ENCODE results near the gene DNASE1.

The DNASE1 gene

GRCh38 chr16:3656491-3657468, 2.3 kb downstream of the DNASE1 start:
- in situ Hi-C loops (cut with HindIII; ENCODE audit: low pct_ligation_motif_present, low pct_unique_long_range_greater_than_20kb, low sequenced_read_pairs): no loop called here
- DNase-seq: no peak

- in situ Hi-C loops (cut with HindIII; ENCODE audit: low pct_ligation_motif_present, low pct_unique_long_range_greater_than_20kb, low sequenced_read_pairs): no loop called here
- no peak for DNase-seq
Measured at GRCh38 chr16:3659251-3659650, 4.8 kb downstream of the DNASE1 start.

- in situ Hi-C loops (cut with HindIII; ENCODE audit: low pct_ligation_motif_present, low pct_unique_long_range_greater_than_20kb, low sequenced_read_pairs): no loop called here
- no peak for DNase-seq
Measured at GRCh38 chr16:3661311-3661710, 6.8 kb downstream of the DNASE1 start.

GRCh38 chr16:3661922-3662321, 7.4 kb downstream of the DNASE1 start:
- no peak for DNase-seq
- in situ Hi-C loops (cut with HindIII; ENCODE audit: low pct_ligation_motif_present, low pct_unique_long_range_greater_than_20kb, low sequenced_read_pairs): no loop called here

- in situ Hi-C loops (cut with HindIII; ENCODE audit: low pct_ligation_motif_present, low pct_unique_long_range_greater_than_20kb, low sequenced_read_pairs): no loop called here
- DNase-seq: no peak
Measured at GRCh38 chr16:3662601-3663000, 8.1 kb downstream of the DNASE1 start.

GRCh38 chr16:3664187-3664896, 9.9 kb downstream of the DNASE1 start:
- no peak for DNase-seq
- in situ Hi-C loops (cut with HindIII; ENCODE audit: low pct_ligation_motif_present, low pct_unique_long_range_greater_than_20kb, low sequenced_read_pairs): no loop called here

- in situ Hi-C loops (cut with HindIII; ENCODE audit: low pct_ligation_motif_present, low pct_unique_long_range_greater_than_20kb, low sequenced_read_pairs): no loop called here
- no peak for DNase-seq
Measured at GRCh38 chr16:3665508-3665907, 11.0 kb downstream of the DNASE1 start.

- in situ Hi-C loops (cut with HindIII; ENCODE audit: low pct_ligation_motif_present, low pct_unique_long_range_greater_than_20kb, low sequenced_read_pairs): no loop called here
- no peak for DNase-seq
Measured at GRCh38 chr16:3668626-3669025, 14.1 kb downstream of the DNASE1 start.

GRCh38 chr16:3669082-3669481, 14.6 kb downstream of the DNASE1 start:
- DNase-seq: no peak
- in situ Hi-C loops (cut with HindIII; ENCODE audit: low pct_ligation_motif_present, low pct_unique_long_range_greater_than_20kb, low sequenced_read_pairs): no loop called here

- DNase-seq: no peak
- in situ Hi-C loops (cut with HindIII; ENCODE audit: low pct_ligation_motif_present, low pct_unique_long_range_greater_than_20kb, low sequenced_read_pairs): no loop called here
Measured at GRCh38 chr16:3670711-3671110, 16.2 kb downstream of the DNASE1 start.

GRCh38 chr16:3671424-3671823, 16.9 kb downstream of the DNASE1 start:
- in situ Hi-C loops (cut with HindIII; ENCODE audit: low pct_ligation_motif_present, low pct_unique_long_range_greater_than_20kb, low sequenced_read_pairs): no loop called here
- DNase-seq: no peak

- in situ Hi-C loops (cut with HindIII; ENCODE audit: low pct_ligation_motif_present, low pct_unique_long_range_greater_than_20kb, low sequenced_read_pairs): no loop called here
- DNase-seq: no peak
Measured at GRCh38 chr16:3672571-3673041, 18.1 kb downstream of the DNASE1 start.

GRCh38 chr16:3673201-3673600, 18.7 kb downstream of the DNASE1 start:
- in situ Hi-C loops (cut with HindIII; ENCODE audit: low pct_ligation_motif_present, low pct_unique_long_range_greater_than_20kb, low sequenced_read_pairs): no loop called here
- no peak for DNase-seq

GRCh38 chr16:3673676-3674377, 19.3 kb downstream of the DNASE1 start:
- in situ Hi-C loops (cut with HindIII; ENCODE audit: low pct_ligation_motif_present, low pct_unique_long_range_greater_than_20kb, low sequenced_read_pairs): no loop called here
- no peak for DNase-seq

- in situ Hi-C loops (cut with HindIII; ENCODE audit: low pct_ligation_motif_present, low pct_unique_long_range_greater_than_20kb, low sequenced_read_pairs): no loop called here
- no peak for DNase-seq
Measured at GRCh38 chr16:3674513-3675295, 20.2 kb downstream of the DNASE1 start.

GRCh38 chr16:3675601-3676130, 21.2 kb downstream of the DNASE1 start:
- DNase-seq: no peak
- in situ Hi-C loops (cut with HindIII; ENCODE audit: low pct_ligation_motif_present, low pct_unique_long_range_greater_than_20kb, low sequenced_read_pairs): no loop called here

- in situ Hi-C loops (cut with HindIII; ENCODE audit: low pct_ligation_motif_present, low pct_unique_long_range_greater_than_20kb, low sequenced_read_pairs): no loop called here
- DNase-seq: no peak
Measured at GRCh38 chr16:3677994-3678393, 23.5 kb downstream of the DNASE1 start.

- no peak for DNase-seq
- in situ Hi-C loops (cut with HindIII; ENCODE audit: low pct_ligation_motif_present, low pct_unique_long_range_greater_than_20kb, low sequenced_read_pairs): no loop called here
Measured at GRCh38 chr16:3681206-3681605, 26.7 kb downstream of the DNASE1 start.

Data from ACHN (cell line).